Liver (tissue), 3 donors: ENCODE data around the gene WIZ.

Experiments
- ATF3 ChIP-seq: IDR thresholded peaks from 2 replicates; pipeline ENCODE4 v1.6.1; 2016; ENCODE audit warnings: antibody characterized with exemption
- CTCF ChIP-seq: fragments of 150-350 bp; IDR thresholded peaks from 2 replicates; pipeline ENCODE4 v1.5.1; 2017; ENCODE audit warnings: improper control_type of control experiment, low read depth, low read length; ENCODE audit not compliant: missing input control
- EGR1 ChIP-seq, 2 donors: IDR thresholded peaks; 2 replicates each; pipeline ENCODE4 v1.6.1; 2016 to 2018; ENCODE audit warnings: antibody characterized with exemption in 2 of 2, low read depth in 2 of 2
- GABPA ChIP-seq, 2 donors: IDR thresholded peaks in 1 of 2; conservative IDR thresholded peaks in 1 of 2; 2 replicates each; pipeline ENCODE4 v1.6.1; 2016; ENCODE audit warnings: antibody characterized with exemption in 2 of 2, mild to moderate bottlenecking in 1 of 2, moderate library complexity in 1 of 2
- HNF4A ChIP-seq, 2 donors: conservative IDR thresholded peaks; 2 replicates each; pipeline ENCODE4 v1.6.1; 2016; ENCODE audit warnings: antibody characterized with exemption in 2 of 2, mild to moderate bottlenecking in 2 of 2
- HNF4G ChIP-seq: IDR thresholded peaks from 2 replicates; pipeline ENCODE4 v1.6.1; 2016; ENCODE audit warnings: antibody characterized with exemption
- JUND ChIP-seq, 2 donors: IDR thresholded peaks; 2 replicates each; pipeline ENCODE4 v1.6.1; 2016; ENCODE audit warnings: antibody characterized with exemption in 2 of 2
- MAX ChIP-seq: IDR thresholded peaks from 2 replicates; pipeline ENCODE4 v1.6.1; 2016; ENCODE audit warnings: antibody characterized with exemption
- RAD21 ChIP-seq, 2 donors: IDR thresholded peaks; 2 replicates each; pipeline ENCODE4 v1.6.1; 2016; ENCODE audit warnings: antibody characterized with exemption in 2 of 2, mild to moderate bottlenecking in 2 of 2
- REST ChIP-seq: IDR thresholded peaks from 2 replicates; pipeline ENCODE4 v1.6.1; 2016; ENCODE audit warnings: antibody characterized with exemption, mild to moderate bottlenecking
- SP1 ChIP-seq: IDR thresholded peaks from 2 replicates; pipeline ENCODE4 v1.6.1; 2018; ENCODE audit warnings: antibody characterized with exemption, mild to moderate bottlenecking
- TAF1 ChIP-seq: conservative IDR thresholded peaks from 2 replicates; pipeline ENCODE4 v1.6.1; 2016; ENCODE audit warnings: antibody characterized with exemption, mild to moderate bottlenecking
- YY1 ChIP-seq: IDR thresholded peaks from 2 replicates; pipeline ENCODE4 v1.6.1; 2016; ENCODE audit warnings: antibody characterized with exemption, mild to moderate bottlenecking
- ZBTB33 ChIP-seq: IDR thresholded peaks from 2 replicates; pipeline ENCODE4 v1.6.1; 2016; ENCODE audit warnings: antibody characterized with exemption
- donor health status: healthy.
- donor health status: healthy.

- TF ChIP-seq CTCF = no peak
- TF ChIP-seq HNF4G = no peak
- TF ChIP-seq RAD21 (IDR thresholded peaks at IDR 0.05) = no peak
- no peak for TF ChIP-seq MAX
- no peak for TF ChIP-seq YY1
- TF ChIP-seq ZBTB33 = no peak
- no peak for TF ChIP-seq ATF3
- TF ChIP-seq REST = no peak
- TF ChIP-seq TAF1 = no peak
- no peak for TF ChIP-seq GABPA (IDR thresholded peaks at IDR 0.05 in 1 of 2, conservative IDR thresholded peaks at IDR 0.05 in 1 of 2)
- no peak for TF ChIP-seq JUND (IDR thresholded peaks at IDR 0.05)
- no peak for TF ChIP-seq EGR1 (IDR thresholded peaks at IDR 0.05; ENCODE audit: low read depth in 2 of 2)
- TF ChIP-seq SP1 = no peak
- TF ChIP-seq HNF4A (conservative IDR thresholded peaks at IDR 0.05) = no peak
These were observed 24.3 kb downstream of the WIZ start for GRCh38 chr19:15425321-15425950.
